HUES64 (cell line): ENCODE data around the gene USP2.

Experiments
- H3K27ac ChIP-seq: 2 replicates; pipeline ENCODE4 v1.7.0; 2013; ENCODE audit warnings: low read depth, low read length, inconsistent platforms
- H3K27me3 ChIP-seq: 2 replicates; pipeline ENCODE4 v1.6.1; 2013; ENCODE audit warnings: mild to moderate bottlenecking, low read length; ENCODE audit not compliant: insufficient read depth
- H3K36me3 ChIP-seq: 2 replicates; pipeline ENCODE4 v1.6.1; 2013; ENCODE audit warnings: mild to moderate bottlenecking, low read length; ENCODE audit not compliant: insufficient read depth
- H3K4me1 ChIP-seq: 2 replicates; pipeline ENCODE4 v1.6.1; 2013; ENCODE audit warnings: mild to moderate bottlenecking, low read length, moderate library complexity; ENCODE audit not compliant: insufficient read depth
- H3K4me3 ChIP-seq: 2 replicates; pipeline ENCODE4 v1.5.1; 2013; ENCODE audit warnings: mild to moderate bottlenecking, low read length, moderate library complexity
- H3K9ac ChIP-seq: 2 replicates; pipeline ENCODE4 v1.6.1; 2013; ENCODE audit warnings: mild to moderate bottlenecking, low read depth, low read length
- H3K9me3 ChIP-seq: 2 replicates; pipeline ENCODE4 v1.6.1; 2013; ENCODE audit warnings: low read depth, low read length; ENCODE audit not compliant: insufficient read depth
- WGBS: fragments of 150-250, 120-280 bp; methylation state at CpG from one replicate; pipeline ENCODE4 v1.1.7; 2013; ENCODE audit warnings: missing lambda C conversion rate; 5-methylcytosine and 5-hydroxymethylcytosine counted together

Gene USP2

DNA sequence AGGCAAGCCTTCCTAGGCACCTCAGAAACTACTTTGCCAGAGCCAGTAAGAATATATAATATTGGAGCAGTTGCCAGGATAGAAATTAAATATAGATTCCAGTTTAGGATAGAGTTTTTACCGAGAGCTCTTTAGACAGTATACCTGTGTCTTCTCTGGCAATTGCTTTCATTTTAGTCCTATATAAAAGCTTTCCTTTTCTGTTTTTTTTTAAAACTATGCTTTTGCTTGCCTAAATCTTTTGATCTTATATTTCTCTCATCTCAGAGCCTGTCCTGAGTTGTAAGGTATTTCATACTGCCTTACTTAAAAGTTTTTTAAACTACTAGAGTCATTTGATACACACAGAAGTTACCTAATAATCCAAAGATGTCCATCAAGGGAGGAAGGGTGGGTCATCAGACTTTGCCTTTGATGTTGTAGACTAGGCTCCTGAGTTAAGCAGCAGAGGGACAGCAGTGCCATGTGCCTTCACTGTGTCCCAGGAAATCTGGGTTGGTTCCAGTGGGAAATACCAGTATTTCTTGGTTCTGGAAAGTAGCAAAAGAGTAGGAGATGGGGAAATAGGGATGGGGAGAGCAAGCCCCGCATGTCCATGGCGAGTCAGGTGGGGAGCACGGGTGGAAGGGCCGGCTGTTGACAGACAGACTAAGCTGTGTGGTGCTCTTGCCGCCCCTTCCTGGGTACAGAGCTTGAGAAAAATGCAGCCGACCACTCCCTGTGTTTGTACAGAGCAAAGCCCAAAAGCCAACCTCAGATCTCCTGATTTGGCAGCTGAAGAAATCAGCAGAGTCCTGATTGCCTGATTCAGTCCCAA is 75.7 kb downstream of the USP2 start:
- Histone ChIP-seq H3K27me3 (no peaks in the 10 kb centered on the region), H3K4me1 (peaks cover 3% of the 10 kb centered on the region; the same call in 1 of the 2 replicates), H3K36me3 (peaks cover 74% of the 10 kb centered on the region), H3K9ac (no peak overlapping the region), H3K9me3 (no peaks in the 10 kb centered on the region), H3K4me3 (no peak overlapping the region), H3K27ac (no peak overlapping the region)
- WGBS, result 91% methylated on average over 7 of the region's 7 CpGs
